Omental fat pad (tissue), 4 donors: ENCODE data around the gene OR7G2. TPM values are rescaled to one million over a fixed set of nuclear protein-coding genes. Genes with fewer than 3 reads are reported as not detected.

Source experiments
- ATAC-seq: fragments of 150-250 bp; one replicate; pipeline ENCODE4 v1.9.1; 2016; ENCODE audit warnings: mild to moderate bottlenecking, moderate library complexity; ENCODE audit not compliant: low FRiP score
- DNase-seq: peaks from one replicate; pipeline ENCODE4 v3.0.0-alpha.2; 2019; ENCODE audit warnings: low spot score
- CTCF ChIP-seq, 3 donors: fragments of 450-650 bp; IDR thresholded peaks; one replicate each; pipeline ENCODE4 v1.5.1; 2016 to 2017; ENCODE audit warnings: antibody characterized with exemption in 3 of 3, mild to moderate bottlenecking in 3 of 3, moderate library complexity in 2 of 3
- total RNA-seq, 4 donors: library from RNA; depleted of rRNA; stranded (reverse); fragments of >200 nt; gene quantifications; one replicate each; pipeline ENCODE4 v1.1.0, GENCODE V29; 2016

The OR7G2 gene
- not detected for total RNA-seq

GRCh38 chr19:9107375-9107774, at the start of gene OR7G2:
OR7G2 (minus strand) TSS chr19:9107475; CDS start chr19:9103243, 4,232 bp downstream.
- DNase-seq (no peak), ATAC-seq (no peak)
- TF ChIP-seq CTCF (IDR thresholded peaks at IDR 0.05) = no peak

- TF ChIP-seq CTCF (IDR thresholded peaks at IDR 0.05) = no peak
- no peak for DNase-seq
- no peak for ATAC-seq
These were observed 49.0 kb upstream of the OR7G2 start for GRCh38 chr19:9156304-9156703.

GRCh38 chr19:9155591-9155990, 48.3 kb upstream of the OR7G2 start:
- TF ChIP-seq CTCF (IDR thresholded peaks at IDR 0.05) = no peak
- no peak for DNase-seq
- no peak for ATAC-seq

GRCh38 chr19:9151367-9151766, 44.1 kb upstream of the OR7G2 start:
- no peak for TF ChIP-seq CTCF (IDR thresholded peaks at IDR 0.05)
- no peak for DNase-seq
- no peak for ATAC-seq

GRCh38 chr19:9150650-9151049, 43.4 kb upstream of the OR7G2 start:
- no peak for TF ChIP-seq CTCF (IDR thresholded peaks at IDR 0.05)
- DNase-seq (no peak), ATAC-seq (no peak)

GRCh38 chr19:9149997-9150396, 42.7 kb upstream of the OR7G2 start:
- ATAC-seq (no peak), DNase-seq (no peak)
- TF ChIP-seq CTCF (IDR thresholded peaks at IDR 0.05) = no peak

- TF ChIP-seq CTCF (IDR thresholded peaks at IDR 0.05) = no peak
- no peak for DNase-seq
- no peak for ATAC-seq
These were observed 41.4 kb upstream of the OR7G2 start for GRCh38 chr19:9148697-9149096.
